BLaER1 treated with 17β-estradiol and CSF1 and Interleukin-3, amounts not matched to agents 10 nM and 100 nM (cell line): ENCODE data around the gene ITGA7.

ENCODE experiments used
- H3K27ac ChIP-seq, 11 experiments: shearing (Covaris generic); formaldehyde crosslinking; 2 replicates each; pipeline ENCODE4 v1.8.1; 2022
- H3K27me3 ChIP-seq, 11 experiments: shearing (Covaris generic); formaldehyde crosslinking; 2 replicates each; pipeline ENCODE4 v1.8.1; 2022
- H3K36me3 ChIP-seq, 11 experiments: shearing (Covaris generic); formaldehyde crosslinking; 2 replicates each; pipeline ENCODE4 v1.8.1; 2022
- H3K4me1 ChIP-seq, 10 experiments: shearing (Covaris generic); formaldehyde crosslinking; 2 replicates each; pipeline ENCODE4 v1.8.1; 2022
- H3K4me2 ChIP-seq, 11 experiments: shearing (Covaris generic); formaldehyde crosslinking; 2 replicates each; pipeline ENCODE4 v1.8.1; 2022
- H3K4me3 ChIP-seq, 10 experiments: shearing (Covaris generic); formaldehyde crosslinking; 2 replicates each; pipeline ENCODE4 v1.8.1; 2022
- H3K9ac ChIP-seq, 11 experiments: shearing (Covaris generic); formaldehyde crosslinking; 2 replicates each; pipeline ENCODE4 v1.8.1; 2022
- H3K9me3 ChIP-seq, 11 experiments: shearing (Covaris generic); formaldehyde crosslinking; replicated peaks in 1 of 11; 2 replicates each; pipeline ENCODE4 v1.8.1; 2022
- H4K20me1 ChIP-seq, 11 experiments: shearing (Covaris generic); formaldehyde crosslinking; 2 replicates each; pipeline ENCODE4 v1.8.1; 2022
- Cebpa-rat ChIP-seq, 11 experiments: shearing (Covaris generic); IDR thresholded peaks; 2 replicates each; pipeline ENCODE4 v1.8.1; 2022

The ITGA7 gene

GRCh38 chr12:55728939-55729818 is 21.5 kb upstream of the ITGA7 start, which contains the start of gene CD63:
Gene CD63 (minus strand): TSS chr12:55729009. CDS start chr12:55728341, 668 bp downstream.
- no peaks in the 10 kb centered on the region for H3K27me3 ChIP-seq
- H3K36me3 ChIP-seq, result peaks cover 28 to 35% (median 31%) of the 10 kb centered on the region in 11 experiments
- H4K20me1 ChIP-seq, result peaks cover 27 to 44% (median 38%) of the 10 kb centered on the region in 11 experiments
- H3K9ac ChIP-seq, result peak within 1 kb of the TSS; percentile 84 to 98 (median 94)
- peaks cover 66 to 80% (median 75%) of the 10 kb centered on the region in 10 experiments for H3K4me1 ChIP-seq
- H3K4me3 ChIP-seq, result peak within 1 kb of the TSS; percentile 66 to 95 (median 77)
- no peak for TF ChIP-seq Cebpa-rat (IDR thresholded peaks at IDR 0.05)
- H3K27ac ChIP-seq, result peak within 1 kb of the TSS; percentile 92 to 98 (median 97)
- H3K9me3 ChIP-seq, result no peaks in the 10 kb centered on the region
- H3K4me2 ChIP-seq, result peak within 1 kb of the TSS; percentile 92 to 99 (median 97)

- H3K27ac ChIP-seq, result peak overlapping the region; percentile 92 to 98 (median 97)
- H3K4me2 ChIP-seq, result peak overlapping the region; percentile 92 to 99 (median 97)
- H3K9ac ChIP-seq, result peak overlapping the region; percentile 84 to 98 (median 94)
- TF ChIP-seq Cebpa-rat (IDR thresholded peaks at IDR 0.05), result no peak
- H4K20me1 ChIP-seq, result peaks cover 27 to 52% (median 44%) of the 10 kb centered on the region in 11 experiments
- peaks cover 34 to 43% (median 38%) of the 10 kb centered on the region in 11 experiments for H3K36me3 ChIP-seq
- no peaks in the 10 kb centered on the region for H3K9me3 ChIP-seq
- H3K27me3 ChIP-seq, result no peaks in the 10 kb centered on the region
- peaks cover 68 to 82% (median 76%) of the 10 kb centered on the region in 10 experiments for H3K4me1 ChIP-seq
- peak overlapping the region; percentile 66 to 95 (median 77) for H3K4me3 ChIP-seq
Measured at GRCh38 chr12:55728186-55728938, 20.7 kb upstream of the ITGA7 start.

- Histone ChIP-seq H3K4me2 (peak overlapping the region; percentile 92 to 99 (median 97)), H3K4me3 (peak overlapping the region; percentile 66 to 95 (median 77)), H3K4me1 (peaks cover 68 to 82% (median 76%) of the 10 kb centered on the region in 10 experiments), H3K27ac (peak overlapping the region; percentile 92 to 98 (median 97)), H4K20me1 (peaks cover 27 to 59% (median 44%) of the 10 kb centered on the region in 11 experiments), H3K36me3 (peaks cover 34 to 50% (median 38%) of the 10 kb centered on the region in 11 experiments), H3K27me3 (no peaks in the 10 kb centered on the region), H3K9ac (peak overlapping the region; percentile 84 to 98 (median 94)), H3K9me3 (no peaks in the 10 kb centered on the region)
- TF ChIP-seq Cebpa-rat (IDR thresholded peaks at IDR 0.05), result no peak
Measured at GRCh38 chr12:55727643-55728185, 20.0 kb upstream of the ITGA7 start.

GRCh38 chr12:55726971-55727370 is 19.3 kb upstream of the ITGA7 start:
- peaks cover 34 to 53% (median 38%) of the 10 kb centered on the region in 11 experiments for H3K36me3 ChIP-seq
- peak overlapping the region; percentile 92 to 99 (median 97) for H3K4me2 ChIP-seq
- H3K4me1 ChIP-seq, result peaks cover 68 to 82% (median 75%) of the 10 kb centered on the region in 10 experiments
- H4K20me1 ChIP-seq, result peaks cover 27 to 60% (median 44%) of the 10 kb centered on the region in 11 experiments
- H3K4me3 ChIP-seq, result peak overlapping the region; percentile 66 to 95 (median 77)
- peak overlapping the region; percentile 84 to 98 (median 94); a peak in 21 of 22 replicates for H3K9ac ChIP-seq
- no peaks in the 10 kb centered on the region for H3K27me3 ChIP-seq
- peak overlapping the region; percentile 92 to 98 (median 97); a peak in 19 of 22 replicates for H3K27ac ChIP-seq
- TF ChIP-seq Cebpa-rat (IDR thresholded peaks at IDR 0.05), result no peak
- H3K9me3 ChIP-seq, result no peaks in the 10 kb centered on the region

- Histone ChIP-seq H4K20me1 (peaks cover 27 to 70% (median 44%) of the 10 kb centered on the region in 11 experiments), H3K27me3 (no peaks in the 10 kb centered on the region), H3K9ac (peak overlapping the region in 6 of 11 experiments; percentile 9 to 98 (median 38); a peak in 7 of 22 replicates), H3K9me3 (no peaks in the 10 kb centered on the region), H3K4me3 (peak overlapping the region in 2 of 10 experiments; percentile 88 to 95; a peak in 1 of 20 replicates), H3K27ac (no peak overlapping the region), H3K4me1 (peaks cover 54 to 82% (median 75%) of the 10 kb centered on the region in 10 experiments), H3K4me2 (peak overlapping the region in 7 of 11 experiments; percentile 13 to 99 (median 52); a peak in 10 of 22 replicates), H3K36me3 (peaks cover 34 to 53% (median 39%) of the 10 kb centered on the region in 11 experiments)
- TF ChIP-seq Cebpa-rat (IDR thresholded peaks at IDR 0.05), result no peak
Measured at GRCh38 chr12:55725556-55725955, 17.9 kb upstream of the ITGA7 start.

- TF ChIP-seq Cebpa-rat (IDR thresholded peaks at IDR 0.05), result no peak
- Histone ChIP-seq H3K9me3 (no peaks in the 10 kb centered on the region), H4K20me1 (peaks cover 27 to 76% (median 44%) of the 10 kb centered on the region in 11 experiments), H3K4me2 (peak overlapping the region; percentile 13 to 99 (median 52); a peak in 21 of 22 replicates), H3K9ac (peak overlapping the region in 6 of 11 experiments; percentile 9 to 96 (median 24); a peak in 6 of 22 replicates), H3K27ac (no peak overlapping the region), H3K4me3 (peak overlapping the region in 1 of 10 experiments; percentile 88; a peak in 1 of 20 replicates), H3K36me3 (peaks cover 35 to 58% (median 42%) of the 10 kb centered on the region in 11 experiments), H3K4me1 (peaks cover 52 to 82% (median 75%) of the 10 kb centered on the region in 10 experiments), H3K27me3 (no peaks in the 10 kb centered on the region)
Measured at GRCh38 chr12:55724940-55725309, 17.2 kb upstream of the ITGA7 start.

- H3K9me3 ChIP-seq, result no peaks in the 10 kb centered on the region
- H3K36me3 ChIP-seq, result peaks cover 35 to 64% (median 47%) of the 10 kb centered on the region in 11 experiments
- peak overlapping the region; percentile 55 to 99 (median 81) for H3K4me2 ChIP-seq
- peaks cover 27 to 81% (median 44%) of the 10 kb centered on the region in 11 experiments for H4K20me1 ChIP-seq
- no peak for TF ChIP-seq Cebpa-rat (IDR thresholded peaks at IDR 0.05)
- peak overlapping the region in 10 of 11 experiments; percentile 14 to 96 (median 52); a peak in 14 of 22 replicates for H3K9ac ChIP-seq
- peak overlapping the region in 7 of 11 experiments; percentile 16 to 88 (median 60); a peak in 10 of 22 replicates for H3K27ac ChIP-seq
- peaks cover 57 to 86% (median 79%) of the 10 kb centered on the region in 10 experiments for H3K4me1 ChIP-seq
- no peaks in the 10 kb centered on the region for H3K27me3 ChIP-seq
- no peak overlapping the region for H3K4me3 ChIP-seq
Measured at GRCh38 chr12:55724226-55724939, 16.7 kb upstream of the ITGA7 start.
